NCI-H524 treated with DMSO at 0.1 percent for 48 hours (cell line): ENCODE measurements around the gene FLACC1.
"Not testable (repeated sequence)": the region's sequence is repeated elsewhere in the genome, so short reads cannot be mapped to it uniquely, and the experiment has no call there.

Source experiments
- DNase-seq: peaks from one replicate; lab custom pipeline; 2025; lab: John Stamatoyannopoulos, UW

The FLACC1 gene

GRCh38 chr2:201348758-201349157 lies 8.4 kb downstream of the FLACC1 start:
- DNase-seq: no peak

GRCh38 chr2:201347138-201347537 lies 10.0 kb downstream of the FLACC1 start:
- no peak for DNase-seq

- no peak for DNase-seq
Measured at GRCh38 chr2:201345625-201346213, 11.4 kb downstream of the FLACC1 start.

GRCh38 chr2:201344663-201345366 lies 12.3 kb downstream of the FLACC1 start:
- no peak for DNase-seq

GRCh38 chr2:201343559-201343958 lies 13.6 kb downstream of the FLACC1 start:
- no peak for DNase-seq

- DNase-seq: no peak
Measured at GRCh38 chr2:201342923-201343322, 14.2 kb downstream of the FLACC1 start.

- no peak for DNase-seq
Measured at GRCh38 chr2:201329409-201329808, 27.7 kb downstream of the FLACC1 start.

- DNase-seq: no peak
Measured at GRCh38 chr2:201327678-201328077, 29.5 kb downstream of the FLACC1 start.

- no peak for DNase-seq
Measured at GRCh38 chr2:201322772-201323171, 34.4 kb downstream of the FLACC1 start.

GRCh38 chr2:201320701-201321100 lies 36.4 kb downstream of the FLACC1 start:
- DNase-seq: no peak

GRCh38 chr2:201320257-201320656 lies 36.9 kb downstream of the FLACC1 start:
- no peak for DNase-seq

- DNase-seq: no peak
Measured at GRCh38 chr2:201319511-201319910, 37.6 kb downstream of the FLACC1 start.

GRCh38 chr2:201313362-201313761 lies 43.8 kb downstream of the FLACC1 start:
- no peak for DNase-seq

- DNase-seq: no peak
Measured at GRCh38 chr2:201308914-201309313, 48.2 kb downstream of the FLACC1 start.

GRCh38 chr2:201307876-201308275 lies 49.3 kb downstream of the FLACC1 start:
- DNase-seq: no peak

- DNase-seq: not testable (repeated sequence)
Measured at GRCh38 chr2:201299929-201300328, 57.2 kb downstream of the FLACC1 start.

- no peak for DNase-seq
Measured at GRCh38 chr2:201298462-201299052, 58.6 kb downstream of the FLACC1 start.

GRCh38 chr2:201290457-201291148 lies 66.5 kb downstream of the FLACC1 start:
- not testable (repeated sequence) for DNase-seq

GRCh38 chr2:201285499-201285898 lies 71.6 kb downstream of the FLACC1 start:
- no peak for DNase-seq

- DNase-seq: no peak
Measured at GRCh38 chr2:201280191-201281040, 76.7 kb downstream of the FLACC1 start.

GRCh38 chr2:201279079-201279478 lies 78.1 kb downstream of the FLACC1 start:
- no peak for DNase-seq

- no peak for DNase-seq
Measured at GRCh38 chr2:201276511-201276910, 80.6 kb downstream of the FLACC1 start.
